Heart right ventricle (tissue), 16 donors: ENCODE results near the gene IMPG2. TPM values are rescaled to one million over a fixed set of nuclear protein-coding genes. Genes with fewer than 3 reads are reported as not detected.

Source experiments
- ATAC-seq, 8 donors: fragments of 200-7000 bp; cut with Tn5 transposase; one replicate each; pipeline ENCODE4 v1.9.1; 2020; ENCODE audit warnings: mild to moderate bottlenecking in 8 of 8, moderate library complexity in 8 of 8, moderate number of reproducible peaks in 1 of 8
- DNase-seq, 2 donors: peaks; one replicate each; pipeline ENCODE4 v3.0.0-alpha.2; 2020
- H3K27ac ChIP-seq, 10 donors: fragments of 200-600 bp; sonication (generic) in 2 of 10; one replicate each; pipeline versions ENCODE4 v1.5.0 to v1.8.0; 2020 to 2022; ENCODE audit warnings: mild to moderate bottlenecking in 3 of 10
- H3K27me3 ChIP-seq, 7 donors: fragments of 200-600 bp; one replicate each; pipeline ENCODE4 v1.8.0; 2021 to 2022; ENCODE audit warnings: mild to moderate bottlenecking in 2 of 7
- H3K36me3 ChIP-seq, 9 donors: fragments of 200-600 bp; sonication (generic) in 1 of 9; one replicate each; pipeline versions ENCODE4 v1.5.0 to v1.8.0; 2020 to 2022; ENCODE audit warnings: mild to moderate bottlenecking in 2 of 9
- H3K4me1 ChIP-seq, 9 donors: fragments of 200-600 bp; sonication (generic) in 1 of 9; one replicate each; pipeline versions ENCODE4 v1.5.0 to v1.8.0; 2020 to 2022; ENCODE audit warnings: mild to moderate bottlenecking in 4 of 9
- H3K4me3 ChIP-seq, 10 donors: fragments of 200-600 bp; sonication (generic) in 2 of 10; one replicate each; pipeline versions ENCODE4 v1.5.0 to v1.8.0; 2020 to 2022; ENCODE audit warnings: mild to moderate bottlenecking in 7 of 10, moderate library complexity in 2 of 10
- H3K9me3 ChIP-seq, 11 donors: fragments of 200-600 bp in 10 of 11; sonication (generic) in 2 of 11; one replicate each; pipeline versions ENCODE4 v1.5.0 to v1.8.0; 2013 to 2022; ENCODE audit warnings: mild to moderate bottlenecking in 2 of 11, control low read depth in 1 of 11, moderate library complexity in 1 of 11
- CTCF ChIP-seq, 9 donors: fragments of 200-600 bp; sonication (generic) in 2 of 9; IDR thresholded peaks; one replicate each; pipeline versions ENCODE4 v1.5.0 to v1.8.0; 2021 to 2022; ENCODE audit warnings: antibody characterized with exemption in 9 of 9, mild to moderate bottlenecking in 5 of 9, moderate library complexity in 1 of 9
- intact Hi-C, 10 donors: fragments of 100-400 bp; cut with DNase I; formaldehyde crosslinking; loops; one replicate each; pipeline versions ENCODE4 v1.11.1 to v1.14.2; 2022
- polyA plus RNA-seq, 2 donors: library from polyadenylated mRNA; stranded (reverse); fragments of 200-250 nt; gene quantifications; one replicate each; pipeline ENCODE4 v1.2.3, GENCODE V29; 2013
- total RNA-seq, 10 donors: library from RNA; stranded (reverse); fragmentation: NEBNext Ultra II Directional in 3 of 10; extraction: Animal tissue kit (Norgen Biotek cat#: 25700) in 3 of 10; gene quantifications; one replicate each; pipeline versions ENCODE4 v1.2.1 to v1.2.4, GENCODE V29; 2021 to 2023
- donor health status: Arrhythmogenic right ventricular cardiomyopathy.
- donor health status: ischemic (EF 13 %, LVEDD 7.1; RV severe dilation, severe dysfunction).
- donor health status: healthy with polysubstance abuse.
- donor health status: DM: no; HTN: yes; CAD: no.
- donor health status: DM: no; HTN: no; CAD: no.
- donor health status: ischemic (EF 25% LVEDD 6.9; RV normal size, moderate dysfunction).
- donor health status: ischemic (EF 25% LVEDD 5.7; RV mildly dilated, moderate dysfunction).
- donor health status: healthy.
- donor health status: DM: yes; HTN: yes; CAD: no.
- donor health status: Ischemic cardiomyopathy.
- donor health status: ischemic (EF 35%, LVEDD 5.7; RV mildly dilated, moderate dysfunction).
- donor health status: nonischemic (EF 11% LVEDD 7.7; RV severe dilation, severe dysfunction).
- donor health status: DM: yes; HTN: yes; CAD: no.
- donor health status: PGD.
- donor health status: ischemic (EF 29% LVEDD 5.4; RV normal size, mild dysfunction).
- donor health status: nonischemic (EF 23%, LVEDD 6.1; RV moderate dilation, normal function).

IMPG2 gene
- total and polyA plus RNA-seq, 12 donors = 0.04 to 0.40 (median 0.21) TPM; not detected in 1

- Histone ChIP-seq H3K4me3 (no peak overlapping the region), H3K9me3 (peaks cover 0 to 22% (median 0%) of the 10 kb centered on the region in 11 donors), H3K27me3 (no peaks in the 10 kb centered on the region), H3K36me3 (no peaks in the 10 kb centered on the region), H3K27ac (no peak overlapping the region), H3K4me1 (no peaks in the 10 kb centered on the region)
- ATAC-seq (no peak), DNase-seq (no peak)
- TF ChIP-seq CTCF (IDR thresholded peaks at IDR 0.05) = no peak
- intact Hi-C loops = no loop called here
Observed at GRCh38 chr3:101177577-101177976, 142.8 kb downstream of the IMPG2 start.

Other genes with a start within 250 kb of the IMPG2 start
- gene SENP7, start 192.6 kb upstream of the IMPG2 start, total RNA-seq = 10 to 100 TPM in 5 of 10 donors, 1 to 10 TPM in 5; 8.5 to 11.1 (median 10.0) TPM
- gene SENP7, start 192.6 kb upstream of the IMPG2 start, polyA plus RNA-seq = 10 to 100 TPM in 1 of 2 donors, 1 to 10 TPM in 1; 3.6 to 18.9 TPM
- 10 to 100 TPM; 20.9 to 29.7 (median 24.5) TPM for gene TRMT10C, start 241.3 kb upstream of the IMPG2 start, total RNA-seq
- 10 to 100 TPM; 16.5 to 20.1 TPM for gene TRMT10C, start 241.3 kb upstream of the IMPG2 start, polyA plus RNA-seq